Neural cell (in vitro differentiated cells): ENCODE measurements around the gene MYO5C. TPM values are rescaled to one million over a fixed set of nuclear protein-coding genes. Genes with fewer than 3 reads are reported as not detected.

Experiments used
- H2AFZ ChIP-seq: fragments of 200-600, 300-800 bp; sonication (generic), shearing (Covaris generic); 2 replicates; pipeline ENCODE4 v1.6.0; 2014; ENCODE audit warnings: low read depth, mild to moderate bottlenecking, antibody characterized with exemption, low read length, moderate library complexity
- H3F3A ChIP-seq: fragments of 200-600 bp; shearing (Covaris generic); 2 replicates; pipeline ENCODE4 v1.6.1; 2016; ENCODE audit warnings: mild to moderate bottlenecking, moderate library complexity, mixed read lengths, antibody characterized with exemption, low read length; ENCODE audit not compliant: insufficient read depth, poor library complexity, severe bottlenecking
- H3K27ac ChIP-seq: fragments of 200-600, 300-800 bp; sonication (generic), shearing (Covaris generic); 2 replicates; pipeline ENCODE4 v1.5.1; 2014; ENCODE audit warnings: mild to moderate bottlenecking, low read length, moderate library complexity
- H3K27me3 ChIP-seq: fragments of 300-800, 200-600 bp; sonication (generic), shearing (Covaris generic); 2 replicates; pipeline ENCODE4 v1.6.0; 2014; ENCODE audit warnings: mild to moderate bottlenecking, low read depth, low read length, moderate library complexity; ENCODE audit not compliant: insufficient read depth
- H3K36me3 ChIP-seq: fragments of 300-800, 200-600 bp; sonication (generic), shearing (Covaris generic); 2 replicates; pipeline ENCODE4 v1.5.1; 2014; ENCODE audit warnings: mild to moderate bottlenecking, antibody characterized with exemption, low read length, moderate library complexity; ENCODE audit not compliant: insufficient read depth
- H3K4me2 ChIP-seq: fragments of 300-800, 200-600 bp; sonication (generic), shearing (Covaris generic); 2 replicates; pipeline ENCODE4 v1.6.0; 2014; ENCODE audit warnings: mild to moderate bottlenecking, low read length
- H3K4me3 ChIP-seq: fragments of 300-800, 200-600 bp; sonication (generic), shearing (Covaris generic); 2 replicates; pipeline ENCODE4 v1.5.1; 2014; ENCODE audit warnings: mild to moderate bottlenecking, low read length, moderate library complexity
- H3K79me2 ChIP-seq: fragments of 200-600 bp; shearing (Covaris generic); replicated peaks from 2 replicates; pipeline ENCODE4 v1.6.0; 2014; ENCODE audit warnings: mild to moderate bottlenecking, low read length, moderate library complexity; ENCODE audit not compliant: insufficient read depth
- H3K9ac ChIP-seq: fragments of 300-800, 200-600 bp; sonication (generic), shearing (Covaris generic); 2 replicates; pipeline ENCODE4 v1.6.1; 2016; ENCODE audit warnings: mild to moderate bottlenecking, low read length, mixed read lengths
- H3K9me2 ChIP-seq: fragments of 200-600 bp; shearing (Covaris generic); 2 replicates; pipeline ENCODE4 v1.6.1; 2016; ENCODE audit warnings: mild to moderate bottlenecking, low read length, mixed read lengths; ENCODE audit not compliant: insufficient read depth
- H3K9me3 ChIP-seq: fragments of 200-600, 300-800 bp; sonication (generic), shearing (Covaris generic); 2 replicates; pipeline ENCODE4 v1.6.1; 2016; ENCODE audit warnings: mild to moderate bottlenecking, mixed run types, low read length, moderate library complexity, mixed read lengths
- H4K20me1 ChIP-seq: fragments of 200-600 bp; shearing (Covaris generic); 2 replicates; pipeline ENCODE4 v1.6.1; 2016; ENCODE audit warnings: mild to moderate bottlenecking, mixed run types; ENCODE audit not compliant: insufficient read depth
- CTCF ChIP-seq: fragments of 450-650 bp; IDR thresholded peaks from 2 replicates; pipeline ENCODE4 v1.5.1; 2014; ENCODE audit warnings: antibody characterized with exemption, mild to moderate bottlenecking, moderate library complexity; ENCODE audit not compliant: poor library complexity, severe bottlenecking
- EP300 ChIP-seq: fragments of 450-650 bp; conservative IDR thresholded peaks from 2 replicates; pipeline ENCODE4 v1.6.1; 2014; ENCODE audit warnings: antibody characterized with exemption, mild to moderate bottlenecking, moderate library complexity; ENCODE audit not compliant: poor library complexity, severe bottlenecking
- EZH2 ChIP-seq: fragments of 200-600, 300-800 bp; shearing (Covaris generic), sonication (generic); IDR thresholded peaks from 2 replicates; pipeline ENCODE4 v1.6.1; 2014; ENCODE audit warnings: antibody characterized with exemption, low read length, borderline replicate concordance, mild to moderate bottlenecking; ENCODE audit not compliant: insufficient read depth, poor library complexity, severe bottlenecking
- MXI1 ChIP-seq: fragments of 450-650 bp; conservative IDR thresholded peaks from 2 replicates; pipeline ENCODE4 v1.6.1; 2014; ENCODE audit warnings: antibody characterized with exemption, mild to moderate bottlenecking; ENCODE audit not compliant: poor library complexity, severe bottlenecking
- POLR2AphosphoS5 ChIP-seq: IDR thresholded peaks from 2 replicates; pipeline ENCODE4 v1.6.1; 2012
- RAD21 ChIP-seq: fragments of 450-650 bp; conservative IDR thresholded peaks from 2 replicates; pipeline ENCODE4 v1.6.1; 2014; ENCODE audit warnings: antibody characterized with exemption, mild to moderate bottlenecking, moderate library complexity
- REST ChIP-seq: IDR thresholded peaks from 2 replicates; pipeline ENCODE4 v1.6.1; 2012; ENCODE audit warnings: borderline replicate concordance
- SMC3 ChIP-seq: fragments of 450-650 bp; conservative IDR thresholded peaks from 2 replicates; pipeline ENCODE4 v1.6.1; 2014; ENCODE audit warnings: antibody characterized with exemption, mild to moderate bottlenecking, moderate library complexity; ENCODE audit not compliant: poor library complexity
- TAF1 ChIP-seq: IDR thresholded peaks from 2 replicates; pipeline ENCODE4 v1.6.1; 2012; ENCODE audit warnings: low read depth
- polyA plus RNA-seq: library from polyadenylated mRNA; depleted of rRNA; stranded (reverse); fragments of >200 nt; gene quantifications from 2 replicates; pipeline ENCODE4 v1.2.3, GENCODE V29; 2014

The MYO5C gene
- polyA plus RNA-seq, 1 donor from 2014 or later = 0.77 TPM

DNA sequence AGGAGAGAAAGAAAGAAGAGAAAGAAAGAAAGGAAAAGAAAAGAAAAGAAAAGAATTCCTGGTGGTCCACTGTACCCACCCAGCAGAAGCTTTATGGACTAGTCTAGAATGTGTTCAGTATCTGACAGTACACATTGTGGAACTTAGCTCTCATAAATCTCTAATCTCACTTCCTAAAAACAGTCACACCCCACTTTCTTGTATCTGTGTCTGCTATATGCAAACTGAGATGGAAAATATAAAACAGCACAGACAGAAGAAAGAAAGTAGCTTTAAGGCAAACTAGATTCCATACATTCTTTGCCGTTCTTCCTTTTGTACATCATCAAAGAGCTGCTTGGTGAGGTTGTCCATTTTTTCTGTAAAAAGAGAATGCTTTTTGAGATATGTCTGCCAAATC is 63.3 kb downstream of the MYO5C start:
- Histone ChIP-seq H3K9me3 (no peaks in the 10 kb centered on the region), H3K27me3 (no peaks in the 10 kb centered on the region), H3K4me2 (no peak overlapping the region), H2AFZ (no peak overlapping the region), H3K36me3 (no peaks in the 10 kb centered on the region), H3K9ac (no peak overlapping the region), H4K20me1 (no peaks in the 10 kb centered on the region), H3K27ac (no peak overlapping the region), H3F3A (no peaks in the 10 kb centered on the region), H3K9me2 (no peaks in the 10 kb centered on the region), H3K79me2 (no peaks in the 10 kb centered on the region), H3K4me3 (no peak overlapping the region)
- no peak for TF ChIP-seq REST
- TF ChIP-seq POLR2AphosphoS5 = no peak
- TF ChIP-seq EZH2 = no peak
- no peak for TF ChIP-seq TAF1
- TF ChIP-seq EP300 = no peak
- no peak for TF ChIP-seq CTCF
- no peak for TF ChIP-seq SMC3
- no peak for TF ChIP-seq RAD21
- TF ChIP-seq MXI1 = no peak

DNA sequence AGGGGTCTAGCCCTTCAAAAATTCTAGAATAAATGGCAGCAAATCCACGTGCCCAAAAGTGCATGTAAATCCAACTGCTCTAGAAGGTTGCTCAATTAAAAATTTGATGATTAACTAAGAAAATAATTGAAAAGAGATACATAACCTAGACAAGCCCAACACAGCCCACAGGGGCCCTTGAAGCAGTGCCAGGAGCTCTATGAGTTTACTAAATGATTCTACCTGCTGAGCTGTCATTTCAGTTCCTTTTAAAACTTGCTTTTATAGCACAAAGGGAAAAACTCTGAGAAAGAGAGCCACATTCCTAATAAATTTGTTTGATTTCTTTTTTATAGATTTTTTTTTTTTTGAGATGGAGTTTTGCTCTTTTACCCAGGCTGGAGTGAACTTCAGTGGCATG is 65.5 kb downstream of the MYO5C start:
- no peak overlapping the region for H3K9ac ChIP-seq
- H3K79me2 ChIP-seq = no peaks in the 10 kb centered on the region
- H3K9me3 ChIP-seq = no peaks in the 10 kb centered on the region
- no peaks in the 10 kb centered on the region for H3K27me3 ChIP-seq
- no peak overlapping the region for H3K4me2 ChIP-seq
- H2AFZ ChIP-seq = no peak overlapping the region
- no peaks in the 10 kb centered on the region for H3K36me3 ChIP-seq
- no peaks in the 10 kb centered on the region for H4K20me1 ChIP-seq
- no peaks in the 10 kb centered on the region for H3F3A ChIP-seq
- TF ChIP-seq CTCF (no peak), EP300 (no peak), RAD21 (no peak), MXI1 (no peak), POLR2AphosphoS5 (no peak), REST (no peak), SMC3 (no peak), TAF1 (no peak), EZH2 (no peak)
- no peak overlapping the region for H3K4me3 ChIP-seq
- no peaks in the 10 kb centered on the region for H3K9me2 ChIP-seq
- H3K27ac ChIP-seq = no peak overlapping the region
